SIG-M5 treated with dmso at 0.1 percent for 504 hours (cell line): ENCODE results near the gene YWHAG.
"Not testable (repeated sequence)": the region's sequence is repeated elsewhere in the genome, so short reads cannot be mapped to it uniquely, and the experiment has no call there.

ENCODE experiments used
- DNase-seq: peaks from one replicate; lab custom pipeline; 2025; ENCODE audit not compliant: unreplicated experiment; lab: John Stamatoyannopoulos, UW

The YWHAG gene

GRCh38 chr7:76381814-76382213, 23.0 kb upstream of the YWHAG start:
- DNase-seq, result no peak

GRCh38 chr7:76380623-76380966, 21.8 kb upstream of the YWHAG start:
- DNase-seq, result no peak

- DNase-seq, result no peak
These were observed 18.6 kb upstream of the YWHAG start for GRCh38 chr7:76377186-76377918.

DNA sequence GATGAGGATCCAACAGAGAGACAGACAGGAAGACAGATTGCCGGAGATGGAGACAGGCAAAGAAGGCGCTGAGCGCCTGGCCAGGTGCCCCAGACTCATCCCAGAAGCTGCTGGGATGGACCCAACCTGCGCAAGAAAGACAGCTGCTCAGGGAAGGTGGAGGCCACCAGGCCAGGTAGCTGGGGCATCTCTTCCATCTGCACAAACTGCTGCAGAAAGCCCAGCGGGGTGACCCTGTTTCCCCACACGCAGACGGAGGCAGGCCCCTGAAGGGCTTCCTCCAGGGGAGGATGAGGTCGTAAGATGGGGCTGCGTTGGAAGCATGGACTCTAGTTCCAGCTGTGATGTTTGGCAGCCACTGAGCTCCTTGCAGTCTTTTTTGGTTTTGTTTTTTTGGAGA, 16.5 kb upstream of the YWHAG start:
- DNase-seq, result no peak

GRCh38 chr7:76372984-76373833, 14.4 kb upstream of the YWHAG start:
- DNase-seq, result peak; percentile 44

DNA sequence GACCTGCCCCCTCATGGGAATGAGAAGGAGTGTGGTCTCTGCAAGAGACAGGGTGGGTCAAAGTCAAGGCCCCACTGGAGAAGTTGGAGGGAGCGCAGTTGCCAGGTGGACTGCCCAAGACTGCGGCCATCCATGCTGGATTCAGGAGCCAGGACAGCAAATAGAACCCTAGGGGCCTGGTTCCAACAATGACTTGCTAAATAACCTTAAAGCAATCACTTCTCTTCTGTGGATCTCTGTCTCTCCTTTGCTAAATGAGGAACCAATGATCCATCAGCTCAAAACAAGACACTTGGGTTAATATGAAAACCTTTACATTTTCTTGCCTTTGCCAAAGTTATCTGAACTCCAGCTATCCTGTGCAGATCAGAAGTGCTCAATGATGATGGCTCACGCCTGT, 12.6 kb upstream of the YWHAG start:
- DNase-seq, result no peak

GRCh38 chr7:76369018-76369417, 10.2 kb upstream of the YWHAG start:
- no peak for DNase-seq

GRCh38 chr7:76368190-76368589, 9.4 kb upstream of the YWHAG start:
- DNase-seq, result no peak

GRCh38 chr7:76364198-76364584, 5.4 kb upstream of the YWHAG start:
- DNase-seq, result peak; percentile 81

- not testable (repeated sequence) for DNase-seq
These were observed 5.0 kb upstream of the YWHAG start for GRCh38 chr7:76363754-76364153.

- DNase-seq, result peak; percentile 16
These were observed 1.3 kb upstream of the YWHAG start for GRCh38 chr7:76359978-76360638.

DNA sequence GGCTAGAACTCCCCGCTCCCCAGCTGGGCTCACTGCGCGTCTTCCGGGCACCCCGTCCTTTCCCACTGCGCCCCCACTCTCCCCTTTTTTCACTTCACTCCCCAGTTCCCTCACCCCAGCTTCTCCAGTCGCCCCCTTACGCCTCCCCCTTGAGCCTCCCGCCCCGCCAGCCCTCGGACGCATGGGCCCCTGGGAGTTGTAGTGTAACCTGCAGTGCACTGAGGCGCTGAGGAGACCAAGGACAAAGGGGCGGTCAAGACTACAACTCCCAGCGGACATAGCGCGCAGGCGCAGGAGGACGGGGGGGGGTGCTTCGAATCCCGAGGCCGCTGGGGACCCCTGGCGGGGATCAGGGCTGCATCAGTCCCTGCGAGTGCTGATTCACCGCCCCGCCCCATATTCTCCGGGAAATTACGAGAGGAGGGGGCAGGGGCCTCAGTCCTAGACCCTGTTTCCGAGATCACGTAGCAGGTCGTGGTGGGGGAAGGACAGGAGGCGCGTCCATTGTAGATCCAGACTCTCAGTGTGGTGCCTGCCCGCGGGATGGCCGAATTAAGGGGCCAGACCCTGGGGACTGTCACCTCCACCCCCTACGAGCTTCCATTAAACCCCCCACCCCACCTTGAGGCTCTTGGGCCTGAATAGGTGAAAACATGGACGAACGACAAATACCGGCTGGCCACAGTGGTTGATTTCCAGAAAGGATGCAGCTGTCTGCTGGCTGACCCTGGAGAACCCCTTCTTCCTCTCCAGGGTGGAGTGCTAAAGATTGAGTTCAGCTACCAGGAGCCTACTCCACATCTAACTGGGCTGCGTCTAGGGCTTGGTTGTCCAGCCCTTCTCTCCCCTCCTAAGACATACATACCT, 553 bp upstream of the YWHAG start:
- DNase-seq, result peak; percentile 98

GRCh38 chr7:76358011-76358480, 745 bp downstream of the YWHAG start:
- DNase-seq, result peak; percentile 60

DNA sequence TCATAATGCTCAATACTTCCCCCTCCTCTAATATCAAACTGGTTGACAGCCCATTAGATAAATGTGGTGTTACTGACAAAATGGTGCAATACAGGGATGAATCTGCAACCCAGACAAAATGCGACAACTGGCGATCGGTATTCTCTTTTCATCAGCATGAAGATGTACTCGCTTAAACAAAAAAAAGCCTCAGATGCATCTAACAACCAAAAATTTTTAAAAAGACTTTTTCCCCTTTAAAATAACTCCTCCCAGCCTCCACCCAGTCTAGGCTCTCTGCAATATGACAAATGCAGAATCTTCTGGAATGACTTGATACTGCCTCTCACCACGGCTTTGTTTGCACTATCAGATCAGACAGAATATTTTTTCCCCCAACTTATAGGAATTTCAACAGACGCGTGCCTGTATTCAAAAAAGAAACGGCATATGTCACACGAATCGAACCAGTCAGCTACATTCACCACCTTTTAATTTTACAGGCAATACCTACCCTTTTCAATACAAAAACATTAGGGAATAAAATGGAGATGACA, 1.2 kb downstream of the YWHAG start:
- DNase-seq, result no peak

GRCh38 chr7:76356823-76357222, 2.0 kb downstream of the YWHAG start:
- DNase-seq, result peak; percentile 49

DNA sequence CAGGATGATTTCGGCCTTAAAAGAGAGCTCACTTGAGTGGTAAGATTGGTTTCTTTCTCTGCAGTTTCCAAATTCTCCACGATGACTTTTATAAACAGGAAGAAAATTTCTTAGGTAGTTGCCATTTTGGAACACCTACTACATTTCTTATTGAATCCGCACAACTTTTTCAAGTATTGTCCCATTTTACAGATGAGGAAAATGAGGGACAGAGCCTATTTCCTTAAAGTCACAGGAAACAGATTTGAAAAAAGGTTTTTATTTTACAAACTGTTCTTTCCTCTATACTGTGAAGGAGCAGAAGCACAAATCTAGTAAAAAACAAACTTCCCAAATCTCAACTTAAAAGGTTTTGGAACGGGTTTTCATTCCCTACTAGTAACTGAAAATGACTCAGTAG, 2.7 kb downstream of the YWHAG start:
- no peak for DNase-seq

- DNase-seq, result no peak
These were observed 3.6 kb downstream of the YWHAG start for GRCh38 chr7:76354981-76355730.

- DNase-seq, result no peak
These were observed 4.3 kb downstream of the YWHAG start for GRCh38 chr7:76354516-76354915.

- no peak for DNase-seq
These were observed 5.0 kb downstream of the YWHAG start for GRCh38 chr7:76353744-76354143.

DNA sequence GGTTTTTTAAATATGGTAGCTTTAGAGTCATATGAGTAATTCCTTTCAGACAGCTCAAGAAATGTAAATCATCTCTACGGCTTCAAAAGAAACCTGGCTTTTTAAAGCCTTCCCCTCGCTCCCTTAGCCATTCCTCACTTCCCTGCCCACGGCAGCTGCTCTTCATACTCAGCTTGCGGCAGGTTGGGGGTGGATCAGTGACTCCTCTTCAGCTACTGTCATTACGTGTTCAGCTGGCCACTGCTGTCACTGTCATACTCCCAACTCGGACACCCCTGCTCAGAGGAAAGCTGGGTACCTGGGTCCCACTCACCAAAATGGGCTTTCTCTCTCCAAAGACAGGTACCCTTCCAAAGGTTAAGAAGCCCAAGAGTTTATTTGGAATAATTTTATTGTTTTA, 6.6 kb downstream of the YWHAG start:
- DNase-seq, result no peak
